Measurements from ENCODE around the gene CD58. TPM values are rescaled to one million over a fixed set of nuclear protein-coding genes. Genes with fewer than 3 reads are reported as not detected.
"Not testable (repeated sequence)": the region's sequence is repeated elsewhere in the genome, so short reads cannot be mapped to it uniquely, and the experiment has no call there.

Gene CD58
- total RNA-seq, 2 donors from 2014 or later: 44.2 to 53.2 TPM

GRCh38 chr1:116567790-116568661 lies 2.8 kb downstream of the CD58 start:
- no peak for TF ChIP-seq CTCF (IDR thresholded peaks at IDR 0.05)
- Histone ChIP-seq H3K9me3 (no peaks in the 10 kb centered on the region), H3K27me3 (replicated peaks; ENCODE audit: insufficient read depth) (no peaks in the 10 kb centered on the region), H3K36me3 (no peaks in the 10 kb centered on the region), H3K4me3 (no peak overlapping the region), H3K27ac (no peak overlapping the region), H3K4me1 (ENCODE audit: control insufficient read depth in 1 of 2, low read depth in 2 of 2) (peaks cover 11 to 30% of the 10 kb centered on the region in 2 donors)
- ATAC-seq (ENCODE audit: insufficient number of reproducible peaks, low FRiP score, low read depth): no peak
- no peak for DNase-seq (ENCODE audit: low spot score)

GRCh38 chr1:116565222-116565621 lies 5.6 kb downstream of the CD58 start:
- no peak for TF ChIP-seq CTCF (IDR thresholded peaks at IDR 0.05)
- no peaks in the 10 kb centered on the region for H3K27me3 ChIP-seq (replicated peaks; ENCODE audit: insufficient read depth)

DNA sequence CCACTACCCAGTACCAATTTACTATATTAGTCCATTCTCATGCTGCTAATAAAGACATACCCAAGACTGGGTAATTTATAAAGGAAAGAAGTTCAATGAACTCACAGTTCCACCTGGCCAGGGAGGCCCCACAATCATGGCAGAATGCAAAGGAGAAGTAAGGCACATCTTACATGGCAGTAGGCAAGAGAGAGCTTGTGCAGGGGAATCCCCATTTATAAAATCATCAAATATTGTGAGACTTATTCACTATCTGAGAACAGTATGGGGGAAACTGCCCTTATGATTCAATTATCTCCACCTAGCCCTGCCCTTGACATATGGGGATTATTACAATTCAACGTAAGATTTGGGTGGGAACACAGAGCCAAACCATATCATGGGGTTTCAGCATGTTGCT lies 6.4 kb downstream of the CD58 start:
- Histone ChIP-seq H3K36me3 (no peaks in the 10 kb centered on the region), H3K4me3 (no peak overlapping the region), H3K27me3 (replicated peaks; ENCODE audit: insufficient read depth) (no peaks in the 10 kb centered on the region), H3K27ac (no peak overlapping the region), H3K9me3 (no peaks in the 10 kb centered on the region), H3K4me1 (ENCODE audit: control insufficient read depth in 1 of 2, low read depth in 2 of 2) (peaks cover 7 to 17% of the 10 kb centered on the region in 2 donors)
- no peak for TF ChIP-seq CTCF (IDR thresholded peaks at IDR 0.05)
- ATAC-seq (ENCODE audit: insufficient number of reproducible peaks, low FRiP score, low read depth) (no peak), DNase-seq (ENCODE audit: low spot score) (no peak)

More at GRCh38 chr1:116565222-116565621, 5.6 kb downstream of the CD58 start:
- Histone ChIP-seq H3K4me3 (no peak overlapping the region), H3K4me1 (ENCODE audit: control insufficient read depth in 1 of 2, low read depth in 2 of 2) (peaks cover 11 to 22% of the 10 kb centered on the region in 2 donors), H3K36me3 (no peaks in the 10 kb centered on the region), H3K9me3 (no peaks in the 10 kb centered on the region), H3K27ac (no peak overlapping the region)
- ATAC-seq (ENCODE audit: insufficient number of reproducible peaks, low FRiP score, low read depth) (no peak), DNase-seq (ENCODE audit: low spot score) (no peak)

DNA sequence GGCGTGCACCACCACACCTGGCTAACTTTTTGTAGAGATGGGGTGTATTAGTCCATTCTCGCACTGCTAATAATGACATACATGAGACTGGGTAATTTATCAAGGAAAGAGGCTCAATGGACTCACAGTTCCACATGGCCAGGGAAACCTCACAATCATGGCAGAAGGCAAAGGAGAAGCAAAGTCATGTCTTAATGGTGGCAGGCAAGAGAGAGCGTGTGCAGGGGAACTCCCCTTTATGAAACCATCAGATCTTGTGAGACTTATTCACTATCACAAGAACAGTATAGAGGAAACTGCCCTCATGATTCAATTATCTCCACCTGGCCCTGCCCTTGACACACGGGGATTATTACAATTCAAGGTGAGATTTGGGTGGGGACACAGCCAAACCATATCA lies 8.4 kb downstream of the CD58 start:
- H3K36me3 ChIP-seq; H3K27me3 ChIP-seq (replicated peaks; ENCODE audit: insufficient read depth); H3K4me1 ChIP-seq (ENCODE audit: control insufficient read depth in 1 of 2, low read depth in 2 of 2); ATAC-seq (ENCODE audit: insufficient number of reproducible peaks, low FRiP score, low read depth); DNase-seq (ENCODE audit: low spot score); H3K27ac ChIP-seq; H3K9me3 ChIP-seq; H3K4me3 ChIP-seq: not testable (repeated sequence)

DNA sequence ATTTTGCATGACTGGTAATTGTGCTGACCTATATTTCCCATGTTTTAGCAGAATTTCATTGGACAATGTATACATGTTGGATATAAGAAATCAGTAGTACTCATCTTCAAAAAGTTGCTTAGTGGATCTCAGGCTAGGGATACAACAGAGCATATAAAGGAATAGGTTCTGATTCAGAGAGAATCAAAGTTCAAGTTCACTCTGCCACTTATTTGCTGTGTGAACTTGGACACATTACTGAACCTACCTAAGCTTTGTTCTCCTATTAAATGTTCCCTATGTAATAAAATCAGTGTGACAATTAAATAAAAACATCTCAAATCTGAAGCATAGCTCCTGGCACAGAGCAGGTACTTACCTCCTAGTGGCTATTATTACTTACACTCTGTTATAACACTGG lies 9.3 kb downstream of the CD58 start:
- DNase-seq (ENCODE audit: low spot score): no peak
- H3K27ac ChIP-seq: no peak overlapping the region
- no peak overlapping the region for H3K4me3 ChIP-seq
- TF ChIP-seq CTCF (IDR thresholded peaks at IDR 0.05): no peak
- no peak for ATAC-seq (ENCODE audit: insufficient number of reproducible peaks, low FRiP score, low read depth)
- H3K36me3 ChIP-seq: no peaks in the 10 kb centered on the region
- no peaks in the 10 kb centered on the region for H3K27me3 ChIP-seq (replicated peaks; ENCODE audit: insufficient read depth)
- H3K4me1 ChIP-seq (ENCODE audit: control insufficient read depth in 1 of 2, low read depth in 2 of 2): peaks cover 3 to 7% of the 10 kb centered on the region in 2 donors
- no peaks in the 10 kb centered on the region for H3K9me3 ChIP-seq
